DOHH2 (cell line): Measurements from ENCODE around the gene TP63.

ENCODE experiments used
- H3F3A ChIP-seq: fragments of 200-600 bp; sonication (generic), shearing (Covaris generic); 2 replicates; pipeline ENCODE4 v1.6.0; 2016; ENCODE audit warnings: antibody characterized with exemption, mild to moderate bottlenecking; ENCODE audit not compliant: control insufficient read depth, insufficient read depth
- H3K27ac ChIP-seq: fragments of 200-600 bp; sonication (generic); 2 replicates; pipeline ENCODE4 v1.5.1; 2014; ENCODE audit warnings: low read depth, mild to moderate bottlenecking, low read length, moderate library complexity
- H3K27me3 ChIP-seq: fragments of 200-600 bp; sonication (generic); 2 replicates; pipeline ENCODE4 v1.6.1; 2014; ENCODE audit warnings: mild to moderate bottlenecking, low read length, mixed read lengths; ENCODE audit not compliant: control insufficient read depth
- H3K36me3 ChIP-seq: fragments of 200-600 bp; sonication (generic); 2 replicates; pipeline ENCODE4 v1.6.1; 2014; ENCODE audit warnings: mild to moderate bottlenecking, low read length, moderate library complexity, mixed read lengths; ENCODE audit not compliant: control insufficient read depth
- H3K4me1 ChIP-seq: fragments of 200-600 bp; sonication (generic); 2 replicates; pipeline ENCODE4 v1.6.1; 2014; ENCODE audit warnings: mild to moderate bottlenecking, low read length, mixed read lengths; ENCODE audit not compliant: control insufficient read depth
- H3K4me2 ChIP-seq: fragments of 200-600 bp; sonication (generic); 2 replicates; pipeline ENCODE4 v1.6.0; 2014; ENCODE audit warnings: mild to moderate bottlenecking, low read length, moderate library complexity
- H3K4me3 ChIP-seq: fragments of 200-600 bp; sonication (generic); 2 replicates; pipeline ENCODE4 v1.5.1; 2014; ENCODE audit warnings: mild to moderate bottlenecking, low read length, mixed read lengths
- H3K79me2 ChIP-seq: fragments of 200-600 bp; sonication (generic); 2 replicates; pipeline ENCODE4 v1.6.1; 2014; ENCODE audit warnings: mild to moderate bottlenecking, low read length, mixed read lengths; ENCODE audit not compliant: control insufficient read depth
- H3K9me2 ChIP-seq: fragments of 200-600 bp; sonication (generic); replicated peaks from 2 replicates; pipeline ENCODE4 v1.6.1; 2014; ENCODE audit warnings: mild to moderate bottlenecking, low read length, mixed read lengths; ENCODE audit not compliant: control insufficient read depth
- H3K9me3 ChIP-seq: fragments of 200-600 bp; sonication (generic); 2 replicates; pipeline ENCODE4 v1.6.1; 2014; ENCODE audit warnings: antibody characterized with exemption, low read length, mixed read lengths; ENCODE audit not compliant: control insufficient read depth, insufficient read depth
- H4K20me1 ChIP-seq: fragments of 200-600 bp; sonication (generic); 2 replicates; pipeline ENCODE4 v1.6.0; 2014; ENCODE audit warnings: low read depth, mild to moderate bottlenecking, antibody characterized with exemption, low read length, moderate library complexity; ENCODE audit not compliant: control insufficient read depth, insufficient read depth
- EZH2phosphoT487 ChIP-seq: fragments of 200-600 bp; sonication (generic); IDR thresholded peaks from 2 replicates; pipeline ENCODE4 v1.6.1; 2017; ENCODE audit warnings: borderline replicate concordance, mild to moderate bottlenecking, antibody characterized with exemption, low read length, moderate library complexity, mixed read lengths
- TF ChIP-seq, protein P1 (sequence below): fragments of 200-600 bp; sonication (generic); IDR thresholded peaks from one replicate; pipeline ENCODE4 v1.5.1; 2014; ENCODE audit warnings: antibody characterized with exemption, mild to moderate bottlenecking, low read depth, low read length; ENCODE audit not compliant: poor library complexity, severe bottlenecking

Gene TP63

DNA sequence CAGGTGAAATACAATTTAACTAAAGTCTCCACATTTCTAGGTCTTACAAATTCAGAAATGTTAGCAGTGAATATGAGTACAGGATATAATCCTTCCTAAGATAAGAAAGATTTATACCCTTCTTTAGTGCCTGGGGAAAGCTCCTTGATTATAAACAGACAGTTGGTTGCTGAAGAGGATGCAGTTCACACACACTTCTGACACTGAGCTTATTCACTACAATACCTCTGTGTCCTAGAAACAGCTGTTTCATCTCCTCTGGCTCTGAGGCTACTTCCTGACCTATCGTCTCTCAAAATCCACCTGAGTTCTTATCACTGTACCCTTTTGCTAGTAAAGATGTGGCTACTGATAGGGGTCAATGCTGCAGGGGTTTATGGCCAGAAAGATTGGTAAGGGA lies 57.1 kb downstream of the TP63 start:
- H3K4me3 ChIP-seq = no peak overlapping the region
- no peak overlapping the region for H3K27ac ChIP-seq
- no peaks in the 10 kb centered on the region for H3K9me3 ChIP-seq
- no peaks in the 10 kb centered on the region for H3K4me1 ChIP-seq
- H3K36me3 ChIP-seq = no peaks in the 10 kb centered on the region
- no peaks in the 10 kb centered on the region for H3K79me2 ChIP-seq
- H3F3A ChIP-seq = no peaks in the 10 kb centered on the region
- H4K20me1 ChIP-seq = no peaks in the 10 kb centered on the region
- H3K4me2 ChIP-seq = no peak overlapping the region
- H3K9me2 ChIP-seq = no peaks in the 10 kb centered on the region
- no peak for TF ChIP-seq EZH2phosphoT487
- TF ChIP-seq, protein P1, sequence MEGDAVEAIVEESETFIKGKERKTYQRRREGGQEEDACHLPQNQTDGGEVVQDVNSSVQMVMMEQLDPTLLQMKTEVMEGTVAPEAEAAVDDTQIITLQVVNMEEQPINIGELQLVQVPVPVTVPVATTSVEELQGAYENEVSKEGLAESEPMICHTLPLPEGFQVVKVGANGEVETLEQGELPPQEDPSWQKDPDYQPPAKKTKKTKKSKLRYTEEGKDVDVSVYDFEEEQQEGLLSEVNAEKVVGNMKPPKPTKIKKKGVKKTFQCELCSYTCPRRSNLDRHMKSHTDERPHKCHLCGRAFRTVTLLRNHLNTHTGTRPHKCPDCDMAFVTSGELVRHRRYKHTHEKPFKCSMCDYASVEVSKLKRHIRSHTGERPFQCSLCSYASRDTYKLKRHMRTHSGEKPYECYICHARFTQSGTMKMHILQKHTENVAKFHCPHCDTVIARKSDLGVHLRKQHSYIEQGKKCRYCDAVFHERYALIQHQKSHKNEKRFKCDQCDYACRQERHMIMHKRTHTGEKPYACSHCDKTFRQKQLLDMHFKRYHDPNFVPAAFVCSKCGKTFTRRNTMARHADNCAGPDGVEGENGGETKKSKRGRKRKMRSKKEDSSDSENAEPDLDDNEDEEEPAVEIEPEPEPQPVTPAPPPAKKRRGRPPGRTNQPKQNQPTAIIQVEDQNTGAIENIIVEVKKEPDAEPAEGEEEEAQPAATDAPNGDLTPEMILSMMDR = no peak
- H3K27me3 ChIP-seq = no peaks in the 10 kb centered on the region

GRCh38 chr3:189689625-189690024 lies 58.4 kb downstream of the TP63 start:
- no peaks in the 10 kb centered on the region for H3F3A ChIP-seq
- H3K36me3 ChIP-seq = no peaks in the 10 kb centered on the region
- H4K20me1 ChIP-seq = no peaks in the 10 kb centered on the region
- H3K27me3 ChIP-seq = no peaks in the 10 kb centered on the region
- H3K9me3 ChIP-seq = no peaks in the 10 kb centered on the region
- H3K4me1 ChIP-seq = no peaks in the 10 kb centered on the region
- TF ChIP-seq EZH2phosphoT487 = no peak
- TF ChIP-seq, protein P1 = no peak
- no peaks in the 10 kb centered on the region for H3K9me2 ChIP-seq
- no peak overlapping the region for H3K4me2 ChIP-seq
- H3K79me2 ChIP-seq = no peaks in the 10 kb centered on the region
- H3K27ac ChIP-seq = no peak overlapping the region
- no peak overlapping the region for H3K4me3 ChIP-seq

GRCh38 chr3:189690237-189690636 lies 59.0 kb downstream of the TP63 start:
- H3K9me3 ChIP-seq = no peaks in the 10 kb centered on the region
- no peaks in the 10 kb centered on the region for H3K36me3 ChIP-seq
- no peak overlapping the region for H3K27ac ChIP-seq
- H3K9me2 ChIP-seq = no peaks in the 10 kb centered on the region
- no peaks in the 10 kb centered on the region for H3K27me3 ChIP-seq
- no peaks in the 10 kb centered on the region for H3K79me2 ChIP-seq
- H4K20me1 ChIP-seq = no peaks in the 10 kb centered on the region
- TF ChIP-seq, protein P1 = no peak
- TF ChIP-seq EZH2phosphoT487 = no peak
- no peak overlapping the region for H3K4me2 ChIP-seq
- H3K4me3 ChIP-seq = no peak overlapping the region
- H3F3A ChIP-seq = no peaks in the 10 kb centered on the region
- no peaks in the 10 kb centered on the region for H3K4me1 ChIP-seq

- no peak overlapping the region for H3K4me2 ChIP-seq
- H3K9me2 ChIP-seq = no peaks in the 10 kb centered on the region
Observed at GRCh38 chr3:189690672-189691071, 59.5 kb downstream of the TP63 start.

More at GRCh38 chr3:189690672-189691071, 59.5 kb downstream of the TP63 start:
- no peaks in the 10 kb centered on the region for H3K4me1 ChIP-seq
- no peaks in the 10 kb centered on the region for H4K20me1 ChIP-seq
- H3K9me3 ChIP-seq = no peaks in the 10 kb centered on the region
- no peaks in the 10 kb centered on the region for H3F3A ChIP-seq
- TF ChIP-seq, protein P1 = no peak
- TF ChIP-seq EZH2phosphoT487 = no peak
- H3K36me3 ChIP-seq = no peaks in the 10 kb centered on the region
- H3K4me3 ChIP-seq = no peak overlapping the region
- no peaks in the 10 kb centered on the region for H3K79me2 ChIP-seq
- no peak overlapping the region for H3K27ac ChIP-seq
- no peaks in the 10 kb centered on the region for H3K27me3 ChIP-seq
